Prostate gland (tissue), 2 donors: ENCODE measurements around the gene HBZ.

Experiments
- CTCF ChIP-seq, 4 experiments: fragments of 200-600 bp in 2 of 4; fragments of 450-650 bp in 2 of 4; sonication (generic) in 2 of 4; IDR thresholded peaks; 1 replicate in 3 of 4; 2 replicates in 1 of 4; pipeline ENCODE4 v1.5.1; 2016 to 2019; ENCODE audit warnings: antibody characterized with exemption in 4 of 4, mild to moderate bottlenecking in 2 of 4, moderate library complexity in 2 of 4
- POLR2A ChIP-seq: fragments of 450-650 bp; IDR thresholded peaks from one replicate; pipeline ENCODE4 v1.6.1; 2016; ENCODE audit warnings: antibody characterized with exemption, mild to moderate bottlenecking

GRCh38 chr16:181565-182021 lies 29.1 kb downstream of the HBZ start:
- TF ChIP-seq POLR2A (no peak), CTCF (IDR thresholded peaks at IDR 0.05) (peak; percentile 90 to 93 (median 91))
